HCT116 (cell line): Measurements from ENCODE around the gene ESYT3. TPM values are rescaled to one million over a fixed set of nuclear protein-coding genes. Genes with fewer than 3 reads are reported as not detected.

Experiments
- ATAC-seq: fragments of 200-7000 bp; cut with Tn5 transposase; 2 replicates; pipeline ENCODE4 v1.9.1; 2020; ENCODE audit warnings: mild to moderate bottlenecking, moderate library complexity
- BruUV-seq: library from RNA; stranded (reverse); fragments of 400-500 nt; replicated peaks from 2 replicates; lab custom pipeline; 2021; lab: Mats Ljungman, UMichigan
- CTCF ChIA-PET: fragments of 300-600 bp; sonication (Branson Sonifier 250); formaldehyde crosslinking; loops from one replicate; lab custom pipeline; 2021; ENCODE audit warnings: antibody characterized with exemption; lab: Charles Lee
- POLR2A ChIA-PET: fragments of 300-600, 350-600 bp; sonication (Branson Sonifier 250); formaldehyde crosslinking; loops from one replicate; lab custom pipeline; 2021; ENCODE audit warnings: antibody characterized with exemption; lab: Charles Lee
- RAD21 ChIA-PET, 2 experiments: fragments of 300-600 bp; sonication (Branson Sonifier 250); formaldehyde crosslinking; loops; one replicate each; lab custom pipeline; 2023; ENCODE audit warnings: low total read pairs in 2 of 2; ENCODE audit not compliant: uncharacterized antibody in 2 of 2, unreplicated experiment in 2 of 2, low non-redundant PET in 1 of 2; lab: Charles Lee
- DNase-seq: peaks from one replicate; pipeline ENCODE4 v3.0.0-alpha.2; 2010; ENCODE audit warnings: low read depth, low spot score
- H2AFZ ChIP-seq: fragments of 200-600 bp; shearing (Covaris generic), sonication (generic); 2 replicates; pipeline ENCODE4 v1.6.1; 2017; ENCODE audit warnings: low read depth, mixed run types, mixed read lengths, antibody characterized with exemption, low read length; ENCODE audit not compliant: poor library complexity, severe bottlenecking
- H3K27ac ChIP-seq: 2 replicates; pipeline ENCODE4 v1.5.1; 2012; ENCODE audit warnings: low read depth, low read length
- H3K27me3 ChIP-seq: fragments of 200-600 bp; sonication (generic); 2 replicates; pipeline ENCODE4 v1.6.1; 2016; ENCODE audit warnings: mixed run types, low read length, mixed read lengths; ENCODE audit not compliant: insufficient read depth
- H3K36me3 ChIP-seq, 2 experiments: fragments of 200-500 bp in 1 of 2; fragments of 200-600 bp in 1 of 2; sonication (Bioruptor generic) in 1 of 2; sonication (generic) in 1 of 2; 2 replicates each; pipeline versions ENCODE4 v1.5.1 to v1.6.1; 2014 to 2016; ENCODE audit warnings: low read length in 2 of 2, inconsistent platforms in 1 of 2, mixed read lengths in 1 of 2, mixed run types in 1 of 2; ENCODE audit not compliant: insufficient read depth in 2 of 2, control insufficient read depth in 1 of 2
- H3K4me1 ChIP-seq, 2 experiments: fragments of 200-600 bp in 1 of 2; sonication (generic) in 1 of 2; 2 replicates each; pipeline versions ENCODE4 v1.5.1 to v1.6.1; 2012 to 2017; ENCODE audit warnings: low read length in 2 of 2, inconsistent platforms in 1 of 2, mild to moderate bottlenecking in 1 of 2, mixed read lengths in 1 of 2, mixed run types in 1 of 2, moderate library complexity in 1 of 2; ENCODE audit not compliant: insufficient read depth in 2 of 2, control insufficient read depth in 1 of 2
- H3K4me2 ChIP-seq: fragments of 200-600 bp; sonication (generic); 2 replicates; pipeline ENCODE4 v1.6.1; 2017; ENCODE audit warnings: mixed run types, low read length, mixed read lengths
- H3K4me3 ChIP-seq, 2 experiments: fragments of 200-600 bp in 1 of 2; sonication (generic) in 1 of 2; replicated peaks in 1 of 2; 2 replicates each; pipeline ENCODE4 v1.5.1; 2011 to 2016; ENCODE audit warnings: low read length in 2 of 2, control low read depth in 1 of 2, low read depth in 1 of 2, mild to moderate bottlenecking in 1 of 2, mixed read lengths in 1 of 2, mixed run types in 1 of 2
- H3K79me2 ChIP-seq: fragments of 200-600 bp; sonication (generic); 2 replicates; pipeline ENCODE4 v1.6.1; 2017; ENCODE audit warnings: mild to moderate bottlenecking, mixed run types, low read length, moderate library complexity, mixed read lengths; ENCODE audit not compliant: insufficient read depth
- H3K9ac ChIP-seq: fragments of 200-600 bp; sonication (generic); 2 replicates; pipeline ENCODE4 v1.6.1; 2016; ENCODE audit warnings: low read length, mixed read lengths
- H3K9me2 ChIP-seq: fragments of 200-600 bp; sonication (generic), shearing (Covaris generic); 2 replicates; pipeline ENCODE4 v1.6.1; 2017; ENCODE audit warnings: mixed run types, mild to moderate bottlenecking, moderate library complexity; ENCODE audit not compliant: insufficient read depth
- H3K9me3 ChIP-seq, 2 experiments: fragments of 200-500 bp in 1 of 2; fragments of 200-600 bp in 1 of 2; sonication (Bioruptor generic) in 1 of 2; sonication (generic) in 1 of 2; 2 replicates each; pipeline ENCODE4 v1.6.1; 2014 to 2017; ENCODE audit warnings: low read length in 2 of 2, mixed read lengths in 2 of 2, inconsistent platforms in 1 of 2, low read depth in 1 of 2, mild to moderate bottlenecking in 1 of 2, mixed run types in 1 of 2, moderate library complexity in 1 of 2; ENCODE audit not compliant: control insufficient read depth in 1 of 2, insufficient read depth in 1 of 2
- H4K20me1 ChIP-seq: fragments of 200-600 bp; sonication (generic), shearing (Covaris generic); 2 replicates; pipeline ENCODE4 v1.6.1; 2017; ENCODE audit warnings: mixed run types, mild to moderate bottlenecking, moderate library complexity; ENCODE audit not compliant: insufficient read depth
- CBX3 ChIP-seq: IDR thresholded peaks from 2 replicates; pipeline ENCODE4 v1.6.1; 2012; ENCODE audit warnings: low read depth
- CEBPB ChIP-seq: IDR thresholded peaks from 2 replicates; pipeline ENCODE4 v1.6.1; 2012; ENCODE audit warnings: low read depth
- ELF1 ChIP-seq: IDR thresholded peaks from 2 replicates; pipeline ENCODE4 v1.6.1; 2012; ENCODE audit warnings: low read depth, borderline replicate concordance
- EZH2 ChIP-seq: fragments of 200-600 bp; sonication (generic); IDR thresholded peaks from 2 replicates; pipeline ENCODE4 v1.6.1; 2017; ENCODE audit warnings: antibody characterized with exemption, mixed run types
- EZH2phosphoT487 ChIP-seq: fragments of 200-600 bp; IDR thresholded peaks from 2 replicates; pipeline ENCODE4 v1.6.1; 2018; ENCODE audit warnings: antibody characterized with exemption, borderline replicate concordance
- FOSL1 ChIP-seq: IDR thresholded peaks from 2 replicates; pipeline ENCODE4 v1.6.1; 2012; ENCODE audit warnings: low read depth
- JUND ChIP-seq: IDR thresholded peaks from 2 replicates; pipeline ENCODE4 v1.6.1; 2012
- POLR2A ChIP-seq: IDR thresholded peaks from 2 replicates; pipeline ENCODE4 v1.7.0; 2011; ENCODE audit warnings: borderline replicate concordance; ENCODE audit not compliant: insufficient read depth, insufficient read length; ENCODE audit errors: extremely low read depth
- POLR2AphosphoS5 ChIP-seq: IDR thresholded peaks from 2 replicates; pipeline ENCODE4 v1.6.1; 2011; ENCODE audit warnings: mild to moderate bottlenecking, low read depth, low read length, moderate library complexity
- SIN3A ChIP-seq: IDR thresholded peaks from 2 replicates; pipeline ENCODE4 v1.6.1; 2012; ENCODE audit warnings: low read depth
- SP1 ChIP-seq: IDR thresholded peaks from 2 replicates; pipeline ENCODE4 v1.6.1; 2012; ENCODE audit warnings: low read depth
- YY1 ChIP-seq: IDR thresholded peaks from 2 replicates; pipeline ENCODE4 v1.6.1; 2011; ENCODE audit warnings: low read length, low read depth, moderate library complexity, mild to moderate bottlenecking; ENCODE audit not compliant: insufficient replicate concordance; ENCODE audit errors: extremely low read depth
- ZNF274 ChIP-seq: fragments of 200-500 bp; sonication (Bioruptor generic); IDR thresholded peaks from 2 replicates; pipeline ENCODE4 v1.6.1; 2014; ENCODE audit warnings: mild to moderate bottlenecking, low read depth, low read length, inconsistent platforms
- intact Hi-C: fragments of 100-400 bp; cut with micrococcal nuclease; formaldehyde crosslinking; loops from 2 replicates; pipeline ENCODE4 v1.10.0; 2022
- total RNA-seq: library from RNA; stranded (reverse); gene quantifications from one replicate; pipeline ENCODE4 v1.2.1, GENCODE V29; 2021; ENCODE audit not compliant: unreplicated experiment

Gene ESYT3
- total RNA-seq, 1 experiment from 2014 or later: 0.05 TPM

- H3K4me3 ChIP-seq: no peak overlapping the region
- H3K4me2 ChIP-seq: peak overlapping the region; percentile 60; the same call in 1 of the 2 replicates
- no peaks in the 10 kb centered on the region for H3K9me3 ChIP-seq
- DNase-seq: no peak
- TF ChIP-seq ZNF274 (no peak), SP1 (no peak), ELF1 (no peak), SIN3A (no peak), POLR2A (no peak), YY1 (no peak), JUND (no peak), EZH2 (no peak), CBX3 (no peak), POLR2AphosphoS5 (no peak), FOSL1 (no peak)
- TF ChIP-seq, all 23 proteins: peak for 0
- ChIA-PET POLR2A (no interaction called here), RAD21 (no interaction called here), CTCF (interaction anchor here (1.1 kb wide), 1 partner anchor 474 kb away, joined by 3 read pairs; no protein-coding TSS in a partner anchor)
- Histone ChIP-seq H4K20me1 (no peaks in the 10 kb centered on the region), H3K9ac (no peak overlapping the region), H2AFZ (peak overlapping the region; percentile 71), H3K4me1 (peaks cover 14 to 18% of the 10 kb centered on the region in 2 experiments), H3K27me3 (no peaks in the 10 kb centered on the region), H3K79me2 (no peaks in the 10 kb centered on the region), H3K36me3 (no peaks in the 10 kb centered on the region), H3K27ac (no peak overlapping the region), H3K9me2 (no peaks in the 10 kb centered on the region)
- ATAC-seq: no peak
- BruUV-seq: no TSS peak
- intact Hi-C loops: no loop called here
Measured at GRCh38 chr3:138441256-138441655, 6.8 kb downstream of the ESYT3 start.

- Histone ChIP-seq H3K9me2 (no peaks in the 10 kb centered on the region), H3K79me2 (no peaks in the 10 kb centered on the region), H3K27ac (no peak overlapping the region), H3K4me1 (peaks cover 14 to 18% of the 10 kb centered on the region in 2 experiments), H3K27me3 (no peaks in the 10 kb centered on the region), H2AFZ (peak overlapping the region; percentile 71), H3K4me2 (peak overlapping the region; percentile 60), H4K20me1 (no peaks in the 10 kb centered on the region), H3K9ac (0 out of 2 replicates have a peak overlapping the region, but pooled peaks have one; percentile 2), H3K36me3 (no peaks in the 10 kb centered on the region), H3K4me3 (peak overlapping the region in 1 of 2 experiments; percentile 6; a peak in 1 of 4 replicates), H3K9me3 (no peaks in the 10 kb centered on the region)
- RAD21 ChIA-PET: no interaction called here
- intact Hi-C loops: no loop called here
- no peak for TF ChIP-seq EZH2phosphoT487
- TF ChIP-seq CEBPB: no peak
- no peak for TF ChIP-seq POLR2AphosphoS5
- BruUV-seq: no TSS peak
- DNase-seq (no peak), ATAC-seq (peak; percentile 59)
- POLR2A ChIA-PET: no interaction called here
- CTCF ChIA-PET: interaction anchor here (1.0 to 1.5 kb wide), 4 partner anchors 24 to 482 kb away, joined by 3 to 4 read pairs (median 3); partner anchors contain the start of gene CEP70
Measured at GRCh38 chr3:138441742-138442141, 7.3 kb downstream of the ESYT3 start.
